Thoracic aorta (tissue), 2 donors: ENCODE data around the gene PSMA5. TPM values are rescaled to one million over a fixed set of nuclear protein-coding genes. Genes with fewer than 3 reads are reported as not detected.
A peak's percentile ranks its signal among the peaks of the same experiment; 100 is the strongest.
"Not testable (repeated sequence)": the region's sequence is repeated elsewhere in the genome, so short reads cannot be mapped to it uniquely, and the experiment has no call there.

Experiments
- ATAC-seq: fragments of 150-250 bp; one replicate; pipeline ENCODE4 v1.8.0; 2017; ENCODE audit warnings: low read depth; ENCODE audit not compliant: insufficient number of reproducible peaks, low FRiP score
- DNase-seq: peaks from one replicate; pipeline ENCODE4 v3.0.0-alpha.2; 2020; ENCODE audit warnings: low spot score
- H3K27ac ChIP-seq, 2 donors: fragments of 200-600 bp; sonication (generic); 1 replicate in 1 of 2; 2 replicates in 1 of 2; pipeline ENCODE4 v1.5.1; 2016; ENCODE audit warnings: mild to moderate bottlenecking in 2 of 2, moderate library complexity in 2 of 2
- H3K27me3 ChIP-seq: fragments of 200-600 bp; sonication (generic); replicated peaks from 2 replicates; pipeline ENCODE4 v1.6.0; 2016; ENCODE audit warnings: mild to moderate bottlenecking; ENCODE audit not compliant: insufficient read depth
- H3K36me3 ChIP-seq: fragments of 200-600 bp; sonication (generic); one replicate; pipeline ENCODE4 v1.5.1; 2016
- H3K4me1 ChIP-seq, 2 donors: fragments of 200-600 bp; sonication (generic); 1 replicate in 1 of 2; 2 replicates in 1 of 2; pipeline versions ENCODE4 v1.5.1 to v1.6.0; 2016; ENCODE audit warnings: low read depth in 2 of 2, mild to moderate bottlenecking in 1 of 2; ENCODE audit not compliant: control insufficient read depth in 1 of 2
- H3K4me3 ChIP-seq: fragments of 200-600 bp; sonication (generic); 2 replicates; pipeline ENCODE4 v1.5.1; 2016; ENCODE audit warnings: mild to moderate bottlenecking
- H3K9me3 ChIP-seq: fragments of 200-600 bp; sonication (generic); 2 replicates; pipeline ENCODE4 v1.5.1; 2016
- total RNA-seq, 2 donors: library from RNA; depleted of rRNA; stranded (reverse); fragments of >200 nt; gene quantifications; one replicate each; pipeline versions ENCODE4 v1.1.0 to v1.2.3, GENCODE V29; 2016
- TF ChIP-seq, protein P1 (sequence below): fragments of 200-600 bp; sonication (generic); IDR thresholded peaks from one replicate; pipeline ENCODE4 v1.5.1; 2019; ENCODE audit warnings: antibody characterized with exemption

PSMA5 gene
- total RNA-seq, 2 donors from 2014 or later = 17.3 to 20.1 TPM

DNA sequence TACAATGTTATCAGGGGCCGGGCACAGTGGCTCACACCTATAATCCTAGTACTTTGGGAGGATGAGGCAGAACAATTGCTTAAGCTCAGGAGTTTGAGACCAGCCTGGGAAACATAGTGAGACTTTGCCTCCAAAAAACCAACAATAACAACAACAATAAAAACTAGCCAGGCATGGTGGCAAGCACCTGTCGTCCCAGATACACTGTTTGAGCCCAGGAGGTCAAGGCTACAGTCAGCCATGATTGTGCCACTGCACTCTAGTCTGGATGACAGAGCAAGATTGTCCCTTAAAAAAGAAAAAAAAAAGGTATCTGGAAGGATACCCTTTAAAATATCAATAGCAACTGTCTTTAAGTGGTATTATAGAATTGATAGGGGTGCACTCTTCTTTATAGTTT lies 44.7 kb downstream of the PSMA5 start:
- Histone ChIP-seq H3K27me3 (no peaks in the 10 kb centered on the region), H3K4me1 (peaks cover 78 to 94% of the 10 kb centered on the region in 2 donors), H3K9me3 (no peaks in the 10 kb centered on the region), H3K36me3 (peaks cover 3% of the 10 kb centered on the region), H3K27ac (peak overlapping the region; percentile 88 to 89), H3K4me3 (no peak overlapping the region)
- ATAC-seq (no peak), DNase-seq (no peak)
- TF ChIP-seq, protein P1, sequence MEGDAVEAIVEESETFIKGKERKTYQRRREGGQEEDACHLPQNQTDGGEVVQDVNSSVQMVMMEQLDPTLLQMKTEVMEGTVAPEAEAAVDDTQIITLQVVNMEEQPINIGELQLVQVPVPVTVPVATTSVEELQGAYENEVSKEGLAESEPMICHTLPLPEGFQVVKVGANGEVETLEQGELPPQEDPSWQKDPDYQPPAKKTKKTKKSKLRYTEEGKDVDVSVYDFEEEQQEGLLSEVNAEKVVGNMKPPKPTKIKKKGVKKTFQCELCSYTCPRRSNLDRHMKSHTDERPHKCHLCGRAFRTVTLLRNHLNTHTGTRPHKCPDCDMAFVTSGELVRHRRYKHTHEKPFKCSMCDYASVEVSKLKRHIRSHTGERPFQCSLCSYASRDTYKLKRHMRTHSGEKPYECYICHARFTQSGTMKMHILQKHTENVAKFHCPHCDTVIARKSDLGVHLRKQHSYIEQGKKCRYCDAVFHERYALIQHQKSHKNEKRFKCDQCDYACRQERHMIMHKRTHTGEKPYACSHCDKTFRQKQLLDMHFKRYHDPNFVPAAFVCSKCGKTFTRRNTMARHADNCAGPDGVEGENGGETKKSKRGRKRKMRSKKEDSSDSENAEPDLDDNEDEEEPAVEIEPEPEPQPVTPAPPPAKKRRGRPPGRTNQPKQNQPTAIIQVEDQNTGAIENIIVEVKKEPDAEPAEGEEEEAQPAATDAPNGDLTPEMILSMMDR = no peak

DNA sequence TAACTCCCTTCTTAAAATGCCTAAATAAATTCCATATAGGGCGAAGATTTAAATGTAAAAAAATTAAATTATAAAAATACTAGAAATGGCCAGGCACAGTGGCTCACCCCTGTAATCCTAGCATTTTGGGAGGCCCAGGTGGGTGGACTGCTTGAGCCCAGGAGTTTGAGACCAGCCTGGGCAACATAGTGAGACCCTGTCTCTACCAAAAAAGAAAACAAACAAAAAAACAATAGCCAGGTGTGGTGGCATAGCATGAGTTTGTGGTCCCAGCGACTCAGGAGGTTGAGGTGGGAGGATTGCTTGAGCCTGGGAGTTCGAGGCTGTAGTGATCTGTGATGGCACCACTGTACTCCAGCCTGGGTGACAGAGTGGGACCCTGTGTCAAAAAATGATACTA lies 46.3 kb downstream of the PSMA5 start:
- Histone ChIP-seq H3K4me1 (peaks cover 61 to 95% of the 10 kb centered on the region in 2 donors), H3K9me3 (no peaks in the 10 kb centered on the region), H3K4me3 (no peak overlapping the region), H3K36me3 (peaks cover 3% of the 10 kb centered on the region), H3K27me3 (no peaks in the 10 kb centered on the region), H3K27ac (peak overlapping the region; percentile 88 to 89)
- ATAC-seq (no peak), DNase-seq (no peak)
- TF ChIP-seq, protein P1 = no peak

DNA sequence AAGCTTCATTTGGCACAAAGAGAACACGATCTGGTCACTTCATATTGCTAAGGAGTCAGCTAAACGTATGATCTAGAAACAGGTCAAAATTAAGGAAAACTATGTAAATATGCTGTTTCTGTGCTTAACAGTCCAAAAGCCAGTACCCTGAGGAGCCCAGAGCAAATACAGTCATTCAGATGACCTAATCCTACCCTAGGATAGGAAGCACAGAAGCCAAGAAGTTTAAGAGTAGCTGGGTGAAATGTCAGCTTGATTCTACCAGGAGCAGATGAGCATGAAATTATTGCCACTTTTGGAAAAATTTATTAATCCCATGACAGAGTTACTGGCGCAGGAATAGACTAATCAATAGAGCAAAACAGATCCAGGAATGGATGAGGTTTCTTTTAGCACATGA lies 46.8 kb downstream of the PSMA5 start:
- no peak for DNase-seq
- no peak for ATAC-seq
- Histone ChIP-seq H3K36me3 (peaks cover 3% of the 10 kb centered on the region), H3K4me3 (no peak overlapping the region), H3K4me1 (peaks cover 57 to 94% of the 10 kb centered on the region in 2 donors), H3K9me3 (no peaks in the 10 kb centered on the region), H3K27me3 (no peaks in the 10 kb centered on the region), H3K27ac (peak overlapping the region; percentile 51 to 88)
- TF ChIP-seq, protein P1 = no peak

DNA sequence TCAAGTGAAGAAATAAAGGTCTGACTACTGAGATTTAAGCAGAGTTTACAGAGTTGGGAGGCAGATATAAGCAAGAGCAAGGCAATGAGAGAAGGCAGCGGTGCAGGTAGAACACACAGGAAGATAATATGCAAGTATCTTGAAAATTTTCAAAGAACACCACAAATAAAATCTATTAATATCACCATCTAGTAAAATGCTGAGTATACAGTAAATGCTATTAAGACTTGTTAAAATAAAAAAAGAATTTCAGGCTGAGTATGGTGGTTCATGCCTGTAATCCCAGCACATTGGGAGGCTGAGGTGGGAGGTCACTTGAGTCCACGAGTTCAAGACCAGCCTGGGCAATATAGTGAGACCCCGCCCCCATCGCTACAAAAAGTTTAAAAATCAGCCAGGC lies 48.5 kb downstream of the PSMA5 start:
- TF ChIP-seq, protein P1 = no peak
- ATAC-seq (no peak), DNase-seq (no peak)
- Histone ChIP-seq H3K4me1 (peaks cover 58 to 94% of the 10 kb centered on the region in 2 donors), H3K9me3 (no peaks in the 10 kb centered on the region), H3K27me3 (no peaks in the 10 kb centered on the region), H3K27ac (no peak overlapping the region), H3K36me3 (peaks cover 3% of the 10 kb centered on the region), H3K4me3 (no peak overlapping the region)

DNA sequence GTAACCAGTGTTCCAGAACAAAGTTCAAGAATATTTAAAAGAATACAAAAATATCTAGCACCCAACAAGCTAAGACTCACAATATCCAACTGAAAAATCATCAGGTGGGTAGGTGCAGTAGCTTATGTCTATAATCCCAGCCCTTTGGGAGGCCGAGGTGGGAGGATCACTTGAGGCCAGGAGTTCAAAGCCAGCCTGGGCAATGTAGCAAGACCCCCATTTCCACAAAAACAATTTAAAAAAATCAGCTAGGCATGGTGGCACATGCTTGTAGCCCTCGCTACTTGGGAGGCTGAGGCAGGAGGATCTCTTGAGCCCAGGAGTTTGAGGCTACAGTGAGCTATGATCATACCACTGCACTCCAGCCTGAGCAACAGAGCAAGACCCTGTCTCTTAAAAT lies 52.6 kb downstream of the PSMA5 start:
- Histone ChIP-seq H3K27ac (peak overlapping the region; percentile 94 to 99), H3K4me1 (peaks cover 60 to 94% of the 10 kb centered on the region in 2 donors), H3K4me3 (peak overlapping the region; percentile 22)
- H3K27me3 ChIP-seq, DNase-seq, H3K9me3 ChIP-seq, ATAC-seq, H3K36me3 ChIP-seq: not testable (repeated sequence)

DNA sequence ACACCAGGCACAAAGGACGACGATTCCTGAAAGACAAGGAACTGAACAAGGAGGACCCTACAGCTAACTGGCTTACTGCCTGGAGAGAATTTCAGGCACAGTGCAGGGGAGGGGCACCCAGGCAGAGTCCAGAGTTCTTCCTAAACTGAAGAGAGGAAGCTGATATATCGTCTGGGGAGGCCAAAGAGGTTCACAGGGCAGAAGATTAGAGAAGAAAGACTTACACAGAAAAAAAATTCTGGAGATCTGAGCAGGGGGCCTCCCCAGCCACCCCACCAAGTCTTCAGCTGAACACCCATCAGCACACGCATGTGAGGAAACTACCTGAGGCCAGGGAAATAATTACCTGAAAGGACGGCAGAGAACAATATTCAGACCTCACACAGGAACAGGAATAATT lies 53.1 kb downstream of the PSMA5 start:
- Histone ChIP-seq H3K27me3 (no peaks in the 10 kb centered on the region), H3K4me1 (peaks cover 62 to 96% of the 10 kb centered on the region in 2 donors), H3K9me3 (no peaks in the 10 kb centered on the region), H3K27ac (peak overlapping the region; percentile 94 to 99), H3K4me3 (peak overlapping the region; percentile 22), H3K36me3 (peaks cover 3% of the 10 kb centered on the region)
- no peak for DNase-seq
- no peak for ATAC-seq
- TF ChIP-seq, protein P1 = no peak
